ENCODE measurements around the gene TECR. TPM values are rescaled to one million over a fixed set of nuclear protein-coding genes. Genes with fewer than 3 reads are reported as not detected.

Gene TECR
- total and polyA plus RNA-seq, 2 of the 13 experiments (the other 11 are each of a cell fraction or from before 2014, with no cell fraction given) = 54.9 to 121 TPM

DNA sequence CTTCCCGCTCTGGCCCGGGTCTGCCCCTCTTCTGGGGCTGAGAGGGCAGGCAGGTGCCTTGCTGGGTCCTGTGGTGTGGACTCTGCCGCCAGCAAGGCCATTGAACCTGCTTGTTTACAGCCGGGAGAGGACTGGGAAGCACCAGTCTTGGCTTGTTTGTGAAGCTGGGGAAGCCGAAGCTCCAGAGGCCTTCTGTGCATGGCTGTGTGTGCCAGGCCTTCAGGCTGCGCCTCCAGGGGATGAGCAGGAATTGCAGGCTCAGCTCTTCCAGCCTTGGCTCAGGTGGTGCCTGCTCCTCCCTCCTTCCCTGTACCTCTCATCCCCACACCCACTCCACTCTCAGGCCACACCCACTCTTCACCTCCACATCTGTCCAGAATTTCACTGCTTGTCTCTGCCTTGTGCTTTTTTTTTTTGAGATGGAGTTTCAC is 25.0 kb downstream of the TECR start (continued):
- no peak for TF ChIP-seq ONECUT2 (CRISPR knock-in tag; IDR thresholded peaks at IDR 0.05)
- peak; percentile 23; the same call in 1 of the 2 replicates for TF ChIP-seq RARA (CRISPR knock-in tag; IDR thresholded peaks at IDR 0.05)
- TF ChIP-seq ZBTB7B (CRISPR knock-in tag; IDR thresholded peaks at IDR 0.05) = no peak
- no peak for TF ChIP-seq LRRFIP1 (CRISPR knock-in tag; conservative IDR thresholded peaks at IDR 0.05)
- TF ChIP-seq ZBTB8A (CRISPR knock-in tag; IDR thresholded peaks at IDR 0.05; ENCODE audit: borderline replicate concordance, low read depth) = no peak
- TF ChIP-seq FOXC1 (CRISPR knock-in tag; IDR thresholded peaks at IDR 0.05; ENCODE audit: borderline replicate concordance) = no peak
- TF ChIP-seq GTF2F1 (IDR thresholded peaks at IDR 0.05; ENCODE audit: low read length) = no peak
- TF ChIP-seq, protein P1, sequence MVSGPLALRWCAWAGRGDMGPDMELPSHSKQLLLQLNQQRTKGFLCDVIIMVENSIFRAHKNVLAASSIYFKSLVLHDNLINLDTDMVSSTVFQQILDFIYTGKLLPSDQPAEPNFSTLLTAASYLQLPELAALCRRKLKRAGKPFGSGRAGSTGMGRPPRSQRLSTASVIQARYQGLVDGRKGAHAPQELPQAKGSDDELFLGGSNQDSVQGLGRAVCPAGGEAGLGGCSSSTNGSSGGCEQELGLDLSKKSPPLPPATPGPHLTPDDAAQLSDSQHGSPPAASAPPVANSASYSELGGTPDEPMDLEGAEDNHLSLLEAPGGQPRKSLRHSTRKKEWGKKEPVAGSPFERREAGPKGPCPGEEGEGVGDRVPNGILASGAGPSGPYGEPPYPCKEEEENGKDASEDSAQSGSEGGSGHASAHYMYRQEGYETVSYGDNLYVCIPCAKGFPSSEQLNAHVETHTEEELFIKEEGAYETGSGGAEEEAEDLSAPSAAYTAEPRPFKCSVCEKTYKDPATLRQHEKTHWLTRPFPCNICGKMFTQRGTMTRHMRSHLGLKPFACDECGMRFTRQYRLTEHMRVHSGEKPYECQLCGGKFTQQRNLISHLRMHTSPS (CRISPR knock-in tag; IDR thresholded peaks at IDR 0.05; ENCODE audit: low read depth) = peak; percentile 66
- no peak for TF ChIP-seq ZNF282 (IDR thresholded peaks at IDR 0.05; ENCODE audit: partially characterized antibody)
- no peak for TF ChIP-seq TSC22D2 (CRISPR knock-in tag; IDR thresholded peaks at IDR 0.05; ENCODE audit: borderline replicate concordance)
- TF ChIP-seq BORCS8-MEF2B (CRISPR knock-in tag; IDR thresholded peaks at IDR 0.05) = no peak
- TF ChIP-seq ZNF431 (CRISPR knock-in tag; IDR thresholded peaks at IDR 0.05; ENCODE audit: borderline replicate concordance, low read depth) = no peak
- TF ChIP-seq FOXA1 (IDR thresholded peaks at IDR 0.05) = no peak
- peak; percentile 86 for TF ChIP-seq FOXA1 (CRISPR knock-in tag; IDR thresholded peaks at IDR 0.05)
- TF ChIP-seq SOX5 (CRISPR knock-in tag; IDR thresholded peaks at IDR 0.05; ENCODE audit: borderline replicate concordance) = peak; percentile 26; the same call in 1 of the 2 replicates
- TF ChIP-seq TGIF2 (CRISPR knock-in tag; IDR thresholded peaks at IDR 0.05) = no peak
- TF ChIP-seq PITX1 (CRISPR knock-in tag; IDR thresholded peaks at IDR 0.05) = 0 out of 2 replicates have a peak, but pooled peaks have one; percentile 30
- no peak for TF ChIP-seq SP140L (CRISPR knock-in tag; IDR thresholded peaks at IDR 0.05; ENCODE audit: borderline replicate concordance)
- TF ChIP-seq SRSF1 (optimal IDR thresholded peaks at IDR 0.05; ENCODE audit: low read depth, low read length) = no peak
- no peak for TF ChIP-seq SNAPC4 (CRISPR knock-in tag; IDR thresholded peaks at IDR 0.05)
- no peak for TF ChIP-seq RBM22 (optimal IDR thresholded peaks at IDR 0.05; ENCODE audit: low read length)
- TF ChIP-seq BCL6 (CRISPR knock-in tag; IDR thresholded peaks at IDR 0.05) = no peak
- TF ChIP-seq CC2D1A (CRISPR knock-in tag; IDR thresholded peaks at IDR 0.05) = no peak
- TF ChIP-seq HNRNPLL (IDR thresholded peaks at IDR 0.05; ENCODE audit: low read depth, low read length, poor library complexity, severe bottlenecking) = no peak
